UCSD-AML1 (cell line): ENCODE data around the gene CRYBG1.
A peak's percentile ranks its signal among the peaks of the same experiment; 100 is the strongest.

ENCODE experiments used
- DNase-seq: peaks from one replicate; lab custom pipeline; 2025; ENCODE audit not compliant: unreplicated experiment; lab: John Stamatoyannopoulos, UW

CRYBG1 gene

DNA sequence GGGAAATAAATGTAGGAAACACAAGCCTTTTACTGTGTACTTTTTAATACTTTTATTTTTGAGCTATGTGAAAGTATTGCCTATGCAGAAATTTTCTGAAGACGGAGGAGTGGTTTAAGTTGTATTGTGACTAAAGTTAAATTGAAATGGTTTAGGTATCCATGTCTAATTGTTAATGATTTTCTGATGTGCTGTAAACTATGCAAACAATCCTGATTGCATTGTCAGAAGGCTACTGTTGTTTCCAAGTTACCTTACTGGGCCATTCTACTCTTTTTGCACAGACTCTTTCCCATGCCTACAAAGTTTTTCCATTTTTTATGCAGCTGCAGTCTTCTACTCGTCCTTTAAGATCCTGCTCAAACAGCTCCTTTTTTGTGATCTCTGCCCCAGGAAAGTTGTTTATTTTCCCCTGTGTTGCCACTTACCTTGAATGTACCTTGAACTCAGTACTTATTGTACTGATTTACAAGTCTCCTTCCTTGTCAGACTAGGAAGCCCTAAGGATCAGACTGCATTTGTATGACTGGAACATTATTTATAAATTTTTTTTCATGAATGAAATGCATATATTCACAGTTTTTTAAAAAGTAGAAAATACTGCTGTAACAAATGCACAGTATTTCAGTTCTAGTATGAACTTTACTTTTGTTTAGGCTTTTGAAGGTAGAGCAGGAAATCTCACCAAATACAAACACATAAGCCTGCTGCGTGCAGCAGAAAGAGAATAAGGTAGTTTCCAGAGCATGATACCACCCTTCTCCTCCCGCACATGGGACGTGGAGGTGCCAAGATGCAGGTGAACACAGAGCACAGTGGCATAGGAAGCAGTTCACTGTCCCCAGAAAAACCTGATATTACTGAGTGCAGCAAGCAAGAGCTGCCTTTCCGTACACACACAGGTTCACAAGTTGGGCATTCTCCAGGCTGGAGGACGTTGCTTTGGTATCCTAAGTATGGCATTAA, 97.8 kb downstream of the CRYBG1 start:
- no peak for DNase-seq

DNA sequence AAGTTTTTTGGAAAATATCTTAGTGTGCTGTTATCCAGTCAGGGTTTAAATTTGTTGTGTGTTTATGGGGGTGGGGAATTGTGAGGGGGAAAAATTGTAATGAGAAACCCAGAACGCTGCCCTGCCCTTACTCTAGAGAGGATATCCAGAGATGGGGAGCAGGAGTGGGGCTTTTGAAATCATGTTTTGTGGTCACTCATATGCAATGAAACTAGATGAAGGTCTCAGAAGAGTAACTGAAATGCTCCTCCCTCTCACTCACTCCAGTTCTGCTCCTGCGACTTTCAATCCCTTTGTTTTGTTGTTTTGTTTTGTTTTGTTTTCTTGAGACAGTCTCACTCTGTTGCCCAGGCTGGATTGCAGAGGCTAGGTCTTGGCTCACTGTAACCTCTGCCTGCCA, 100.0 kb downstream of the CRYBG1 start:
- DNase-seq: no peak

GRCh38 chr6:106461084-106461483, 100.6 kb downstream of the CRYBG1 start:
- DNase-seq: no peak

GRCh38 chr6:106462923-106463557, 102.5 kb downstream of the CRYBG1 start:
- DNase-seq: no peak

GRCh38 chr6:106466211-106466610, 105.7 kb downstream of the CRYBG1 start:
- DNase-seq: no peak

DNA sequence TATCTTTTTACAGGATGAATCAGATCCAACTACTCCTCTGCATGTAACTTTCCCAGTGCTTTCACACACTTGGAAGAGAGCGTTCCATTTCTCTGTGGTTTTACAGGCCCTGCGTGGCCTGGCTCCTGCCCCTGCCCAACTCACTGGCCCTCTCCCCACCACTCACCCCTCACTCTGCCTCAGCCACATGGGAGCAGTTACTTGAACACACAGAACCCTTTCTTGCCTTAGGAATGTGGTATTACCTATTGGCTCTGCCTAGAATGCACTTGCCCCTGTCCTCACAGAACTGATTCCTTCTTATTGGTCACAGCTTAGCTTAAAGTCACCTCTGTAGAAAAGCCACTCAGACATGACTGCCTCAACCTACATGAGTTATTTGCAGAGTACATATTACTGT, 108.4 kb downstream of the CRYBG1 start:
- DNase-seq: no peak

GRCh38 chr6:106469882-106470281, 109.4 kb downstream of the CRYBG1 start:
- no peak for DNase-seq

GRCh38 chr6:106470316-106470715, 109.8 kb downstream of the CRYBG1 start:
- no peak for DNase-seq

GRCh38 chr6:106470811-106471210, 110.3 kb downstream of the CRYBG1 start:
- DNase-seq: no peak

DNA sequence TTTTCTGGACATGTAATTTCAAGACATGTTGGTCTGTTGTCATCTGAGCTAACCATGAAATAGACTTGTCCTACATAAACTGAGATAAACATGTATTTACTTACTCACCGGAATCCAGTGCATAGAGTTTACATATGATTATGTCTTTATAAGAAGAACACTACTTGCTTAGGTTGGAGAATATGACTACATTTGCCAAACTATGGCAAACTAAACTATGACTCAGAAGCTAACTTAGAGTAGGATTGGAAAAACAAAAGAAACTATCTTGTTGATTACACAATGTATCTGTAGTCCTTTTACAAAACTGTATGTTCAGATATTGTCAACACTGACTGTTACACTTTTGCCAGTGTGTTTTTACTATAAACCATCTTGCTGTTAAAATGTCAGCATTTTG, 113.3 kb downstream of the CRYBG1 start:
- no peak for DNase-seq

DNA sequence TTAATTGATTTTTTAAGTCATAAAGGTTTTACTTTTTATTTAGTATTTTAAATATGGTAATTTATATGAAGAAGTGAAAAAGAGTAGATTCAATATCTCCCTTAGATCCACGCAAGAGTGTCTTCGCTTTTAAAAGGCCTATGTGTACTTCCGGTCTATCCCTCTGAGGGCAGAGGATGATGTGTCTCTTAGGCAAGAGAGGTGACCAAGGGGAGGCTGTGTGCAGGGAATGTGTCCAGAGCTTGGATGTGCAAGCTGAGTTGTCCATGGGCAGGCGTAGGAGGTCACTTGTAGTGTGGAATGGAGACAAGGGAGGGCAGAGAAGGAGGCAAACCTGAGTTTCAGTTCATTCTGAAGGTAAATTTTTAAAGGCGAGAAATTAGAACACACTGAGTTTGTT, 113.9 kb downstream of the CRYBG1 start:
- DNase-seq: no peak

- DNase-seq: no peak
Measured at GRCh38 chr6:106475284-106475683, 114.8 kb downstream of the CRYBG1 start.

DNA sequence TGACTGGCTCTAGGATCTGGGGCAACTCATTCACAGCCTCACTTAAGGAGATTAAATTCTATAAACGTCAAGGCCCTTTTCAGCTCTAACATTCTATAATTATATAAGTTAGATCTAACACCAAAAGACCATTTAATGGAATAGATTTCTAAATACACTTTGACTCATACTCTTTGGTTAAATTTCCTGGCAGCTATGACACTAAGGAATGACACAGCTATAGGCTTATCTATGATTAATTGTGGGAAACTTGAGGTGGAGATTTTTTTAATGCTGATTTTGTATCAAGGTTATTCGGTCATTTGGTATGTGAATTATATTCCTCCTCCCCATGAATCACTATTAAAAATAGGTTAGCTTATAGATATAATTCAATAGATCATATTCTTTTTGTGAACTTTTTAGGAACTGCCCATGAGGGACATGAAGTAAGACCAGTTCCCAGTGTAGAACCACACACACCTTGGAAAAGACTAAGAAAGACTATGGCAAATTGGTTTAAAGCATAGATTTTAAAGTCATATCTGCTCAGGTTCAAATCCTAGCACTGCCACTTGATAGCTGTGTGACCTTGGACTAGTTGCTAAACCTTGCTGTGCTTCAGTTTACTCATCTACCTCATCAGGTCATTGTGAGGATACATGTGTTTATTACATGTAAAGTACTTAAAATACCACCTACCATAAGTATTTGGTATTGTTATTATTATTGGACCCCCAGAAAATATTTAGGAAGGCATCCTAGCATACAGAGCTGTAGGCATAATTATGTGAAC, 116.0 kb downstream of the CRYBG1 start:
- no peak for DNase-seq

GRCh38 chr6:106477146-106477545, 116.6 kb downstream of the CRYBG1 start:
- no peak for DNase-seq

DNA sequence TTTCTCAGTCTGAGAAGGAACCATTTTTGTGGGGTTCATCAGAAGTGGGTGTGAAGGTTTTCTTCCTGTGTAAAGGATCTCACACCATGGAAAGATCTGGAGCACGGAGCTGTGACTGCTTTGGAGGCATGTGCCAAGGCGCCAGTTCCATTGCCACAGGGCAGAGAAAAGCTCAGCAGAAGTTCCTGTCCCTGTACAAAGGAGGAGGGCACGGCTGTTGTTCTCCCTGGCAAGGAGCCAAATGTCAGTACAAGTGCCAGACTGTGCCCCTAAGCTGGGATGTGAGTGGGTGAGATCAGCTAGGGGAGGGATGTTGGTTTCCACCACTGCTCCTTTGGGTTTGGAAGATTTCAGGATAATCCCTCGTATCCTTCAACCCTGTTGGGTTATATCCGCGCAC, 117.3 kb downstream of the CRYBG1 start:
- peak; percentile 30 for DNase-seq

- DNase-seq: no peak
Measured at GRCh38 chr6:106486236-106486635, 125.7 kb downstream of the CRYBG1 start.

DNA sequence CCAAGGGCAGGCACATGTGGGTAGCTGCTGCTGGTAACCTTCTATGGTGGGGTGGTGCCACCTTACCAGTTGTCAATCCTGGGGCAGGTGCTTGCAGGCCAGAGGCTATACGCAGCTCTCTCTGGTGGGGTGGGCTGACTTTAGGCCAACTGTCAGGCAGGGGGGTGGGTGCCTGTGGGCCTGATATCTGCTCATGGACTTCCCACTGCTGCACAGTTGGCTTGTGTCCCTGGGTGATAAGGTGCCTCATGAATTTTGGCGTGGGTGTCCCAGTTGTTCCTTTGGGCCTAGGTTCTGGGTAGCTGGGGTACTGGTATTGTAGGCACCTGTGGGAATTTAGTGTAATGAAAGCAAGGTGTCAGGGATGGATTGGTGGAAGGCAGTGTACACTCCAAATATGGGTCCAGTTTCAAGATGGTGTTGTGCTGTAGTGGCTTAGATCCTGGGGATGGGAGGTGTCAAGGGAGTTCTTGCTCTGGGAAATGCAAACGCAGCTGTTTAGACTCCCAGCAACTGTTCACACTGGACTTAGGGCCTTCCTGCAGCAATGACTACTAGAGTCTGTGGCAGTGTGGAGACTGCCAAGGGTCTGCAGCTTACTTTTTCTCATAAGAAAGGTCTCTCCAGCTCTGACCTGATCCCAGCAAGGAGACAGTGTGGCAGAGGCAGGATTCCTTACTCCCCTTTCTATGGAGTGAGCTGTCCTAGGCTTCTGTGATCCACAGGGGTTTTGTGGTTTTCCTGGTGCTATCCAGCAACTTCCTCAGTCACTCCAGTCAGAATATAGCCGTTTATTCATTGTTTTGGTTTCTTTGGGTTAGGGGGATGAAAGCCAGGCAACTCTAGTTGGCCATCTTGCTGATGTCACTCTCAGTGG, 128.2 kb downstream of the CRYBG1 start:
- no peak for DNase-seq

DNA sequence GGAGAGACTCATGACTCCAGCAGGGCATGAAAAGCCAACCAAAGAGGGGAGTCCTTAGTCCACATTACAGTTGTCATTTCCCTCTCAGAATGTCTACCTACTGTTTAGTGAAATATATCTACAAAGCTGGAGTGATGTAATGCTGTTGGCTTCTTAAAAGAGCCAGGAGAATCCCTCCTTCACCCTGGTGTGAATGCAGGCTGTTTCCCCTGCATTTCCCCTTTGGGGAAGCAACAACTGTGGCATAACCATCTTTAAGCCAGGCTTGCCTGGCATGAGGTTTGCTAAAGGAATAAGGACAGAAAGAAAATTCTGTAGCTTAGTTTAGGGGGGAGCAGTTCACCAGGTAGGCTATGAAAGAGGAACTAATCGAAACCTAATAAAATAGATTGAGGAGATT, 129.5 kb downstream of the CRYBG1 start:
- no peak for DNase-seq

DNA sequence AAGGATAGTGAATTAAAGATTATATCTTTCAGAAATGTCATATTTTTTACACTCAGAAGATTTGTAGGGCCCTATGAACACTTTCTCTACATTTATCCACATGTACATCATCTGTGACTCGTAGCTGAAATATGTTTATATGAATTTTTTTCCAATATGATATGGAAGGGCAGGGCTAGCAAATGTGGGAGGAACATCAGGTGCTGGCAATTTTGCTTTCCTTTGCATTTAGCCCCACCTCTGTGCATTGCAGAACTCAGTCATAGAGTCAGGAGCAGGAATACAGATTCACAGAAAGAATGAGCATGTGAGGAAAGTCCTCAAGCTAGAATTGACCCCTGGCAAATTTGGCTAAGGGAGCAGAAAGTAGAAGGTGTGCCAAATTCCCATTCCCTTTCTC, 129.9 kb downstream of the CRYBG1 start:
- no peak for DNase-seq

DNA sequence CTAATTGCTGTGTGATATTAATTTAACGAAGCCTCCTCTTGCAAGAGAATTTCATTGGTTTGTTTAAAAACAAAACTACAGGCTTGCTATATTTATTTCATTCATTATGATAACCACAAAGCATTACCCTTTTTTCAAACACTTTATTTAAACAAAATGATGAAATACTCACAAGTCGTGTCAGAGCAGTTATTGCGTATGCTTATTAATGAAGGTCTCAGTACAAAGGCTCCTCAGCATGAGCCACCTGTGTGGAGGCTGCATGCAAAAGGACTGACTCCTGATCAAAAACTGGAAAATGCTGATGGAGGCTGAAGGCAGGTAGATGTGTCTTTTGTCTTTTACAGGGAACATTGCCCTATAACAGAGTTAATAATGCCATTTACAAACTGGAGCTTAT, 130.5 kb downstream of the CRYBG1 start:
- no peak for DNase-seq

DNA sequence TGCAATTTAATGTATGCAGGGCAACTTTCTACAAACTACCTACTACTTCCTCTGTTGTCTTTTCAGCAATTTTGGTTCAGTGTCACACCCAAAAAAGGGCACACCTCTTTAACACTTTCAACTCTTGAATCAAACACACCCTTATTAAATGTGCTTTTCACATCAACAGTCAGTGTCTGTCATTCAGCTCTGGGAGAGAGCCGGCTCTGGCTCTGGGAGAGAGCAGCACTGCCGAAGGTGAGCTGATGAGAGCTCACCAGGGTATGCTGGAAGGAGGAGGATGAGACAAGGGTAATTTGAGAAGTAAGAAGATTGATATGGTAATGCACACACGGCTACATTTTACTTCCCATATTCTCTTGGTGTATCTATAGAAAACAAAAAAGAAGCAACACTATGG, 134.5 kb downstream of the CRYBG1 start:
- DNase-seq: no peak
